K562 (cell line): Measurements from ENCODE around the gene FAM124B. TPM values are rescaled to one million over a fixed set of nuclear protein-coding genes. Genes with fewer than 3 reads are reported as not detected.

Experiments
- ATAC-seq: fragments of 200-7000 bp; cut with Tn5 transposase; 3 replicates; pipeline ENCODE4 v1.9.1; 2020; ENCODE audit warnings: moderate library complexity
- BruUV-seq: library from RNA; stranded (reverse); fragments of 400-500 nt; replicated peaks from 2 replicates; lab custom pipeline; 2021; lab: Mats Ljungman, UMichigan
- CTCF ChIA-PET: fragments of 300-600 bp; formaldehyde crosslinking; extraction: SDS; loops from one replicate; lab custom pipeline; 2021; ENCODE audit warnings: low intra/inter-chr PET ratio; lab: Yijun Ruan, JAX
- POLR2A ChIA-PET: fragments of 300-600, 350-650 bp; sonication (Branson Sonifier 250); formaldehyde crosslinking; extraction: SDS; loops from one replicate; lab custom pipeline; 2021; ENCODE audit warnings: antibody characterized with exemption, inconsistent platforms; lab: Yijun Ruan, JAX
- DNase-seq, 4 experiments: peaks; one replicate each; pipeline versions ENCODE4 v3.0.0 to v3.0.0-alpha.2; 2011 to 2018; ENCODE audit warnings: low spot score in 3 of 4, mixed read lengths in 3 of 4; ENCODE audit errors: extremely low read depth in 1 of 4
- FAIRE-seq: peaks from 2 replicates; lab custom pipeline; 2011; peaks lifted over from hg19 to GRCh38; lab: Jason Lieb, UNC
- H2AFZ ChIP-seq: 2 replicates; pipeline ENCODE4 v1.6.0; 2011; ENCODE audit warnings: low read depth, low read length, control low read depth, inconsistent platforms
- H3K27ac ChIP-seq: fragments of 200-600 bp; 3 replicates; pipeline ENCODE4 v1.8.0; 2011; ENCODE audit warnings: low read depth, mild to moderate bottlenecking, control low read depth, inconsistent platforms, low read length, moderate library complexity, mixed read lengths; ENCODE audit errors: extremely low read depth
- H3K27me3 ChIP-seq, 2 experiments: fragments of 300-600 bp in 1 of 2; 2 replicates in 1 of 2; 3 replicates in 1 of 2; pipeline versions ENCODE4 v1.6.0 to v1.8.0; 2011; ENCODE audit warnings: inconsistent platforms in 2 of 2, low read length in 2 of 2, mild to moderate bottlenecking in 1 of 2, mixed read lengths in 1 of 2, moderate library complexity in 1 of 2; ENCODE audit not compliant: control insufficient read depth in 2 of 2, insufficient read depth in 2 of 2
- H3K36me3 ChIP-seq: fragments of 300-600 bp; 3 replicates; pipeline ENCODE4 v1.8.0; 2011; ENCODE audit warnings: mild to moderate bottlenecking, low read length, inconsistent platforms; ENCODE audit not compliant: control insufficient read depth, insufficient read depth
- H3K4me1 ChIP-seq, 2 experiments: fragments of 200-600 bp in 1 of 2; replicated peaks in 1 of 2; 2 replicates in 1 of 2; 3 replicates in 1 of 2; pipeline versions ENCODE4 v1.5.1 to v1.8.0; 2011; ENCODE audit warnings: inconsistent platforms in 2 of 2, low read length in 2 of 2, mild to moderate bottlenecking in 1 of 2, mixed read lengths in 1 of 2, moderate library complexity in 1 of 2; ENCODE audit not compliant: control insufficient read depth in 2 of 2, insufficient read depth in 2 of 2
- H3K4me2 ChIP-seq: 2 replicates; pipeline ENCODE4 v1.6.1; 2011; ENCODE audit warnings: low read length, control low read depth, inconsistent platforms, mixed read lengths; ENCODE audit not compliant: insufficient read depth
- H3K4me3 ChIP-seq: fragments of 200-600 bp; sonication (generic), shearing (Covaris generic); 2 replicates; pipeline ENCODE4 v1.5.1; 2016; ENCODE audit warnings: control low read depth, inconsistent platforms
- H3K79me2 ChIP-seq: fragments of 200-600 bp; 3 replicates; pipeline ENCODE4 v1.8.0; 2011; ENCODE audit warnings: low read length, inconsistent platforms; ENCODE audit not compliant: control insufficient read depth, insufficient read depth
- H3K9ac ChIP-seq, 2 experiments: 2 replicates each; pipeline versions ENCODE4 v1.6.0 to v1.6.1; 2011; ENCODE audit warnings: low read depth in 2 of 2, low read length in 2 of 2, control low read depth in 1 of 2, inconsistent platforms in 1 of 2, mild to moderate bottlenecking in 1 of 2, mixed read lengths in 1 of 2; ENCODE audit not compliant: insufficient read depth in 1 of 2
- H3K9me1 ChIP-seq: one replicate; pipeline ENCODE4 v1.6.0; 2011; ENCODE audit warnings: inconsistent platforms, mild to moderate bottlenecking, low read length, moderate library complexity; ENCODE audit not compliant: control insufficient read depth, insufficient read depth
- H3K9me3 ChIP-seq: replicated peaks from 2 replicates; pipeline ENCODE4 v1.5.1; 2011; ENCODE audit warnings: low read depth, low read length, inconsistent platforms; ENCODE audit not compliant: control insufficient read depth, insufficient read depth
- H4K20me1 ChIP-seq: replicated peaks from 2 replicates; pipeline ENCODE4 v1.6.1; 2011; ENCODE audit warnings: low read length, inconsistent platforms, mixed read lengths; ENCODE audit not compliant: control insufficient read depth, insufficient read depth
- CREB5 ChIP-seq: fragments of 250-450 bp; sonication (Bioruptor Pico); IDR thresholded peaks from 2 replicates; pipeline ENCODE4 v1.5.0; 2020; ENCODE audit warnings: mild to moderate bottlenecking
- FOXP1 ChIP-seq: sonication (generic); formaldehyde crosslinking; IDR thresholded peaks from 2 replicates; pipeline ENCODE4 v1.8.0; 2022; ENCODE audit warnings: mild to moderate bottlenecking, missing genetic modification reagents
- KDM2B ChIP-seq: fragments of 250-450 bp; sonication (Bioruptor Pico); IDR thresholded peaks from 2 replicates; pipeline ENCODE4 v1.8.0; 2021; ENCODE audit warnings: mild to moderate bottlenecking, moderate library complexity
- KHSRP ChIP-seq: fragments of 450-650 bp; IDR thresholded peaks from 2 replicates; pipeline ENCODE4 v1.6.1; 2017
- KLF6 ChIP-seq: fragments of 250-450 bp; sonication (Bioruptor Pico); IDR thresholded peaks from 2 replicates; pipeline ENCODE4 v1.4.0; 2020; ENCODE audit warnings: mild to moderate bottlenecking, moderate library complexity, borderline replicate concordance
- MCM5 ChIP-seq: fragments of 450-650 bp; IDR thresholded peaks from 2 replicates; pipeline ENCODE4 v1.6.1; 2016; ENCODE audit warnings: low read depth
- RUNX1 ChIP-seq: sonication (generic); IDR thresholded peaks from 2 replicates; pipeline ENCODE4 v1.6.1; 2016; ENCODE audit warnings: antibody characterized with exemption, low read depth
- SFPQ ChIP-seq: fragments of 200-400 bp; formaldehyde crosslinking; IDR thresholded peaks from 2 replicates; pipeline ENCODE4 v1.6.1; 2017; ENCODE audit warnings: mild to moderate bottlenecking, low read depth, low read length, moderate library complexity
- ZNF263 ChIP-seq: sonication (generic); formaldehyde crosslinking; IDR thresholded peaks from 2 replicates; pipeline ENCODE4 v1.8.0; 2022; ENCODE audit warnings: mild to moderate bottlenecking, missing genetic modification reagents, borderline replicate concordance
- ZNF445 ChIP-seq: fragments of 250-450 bp; sonication (Bioruptor Pico); IDR thresholded peaks from 2 replicates; pipeline ENCODE4 v1.4.0; 2020; ENCODE audit warnings: low read depth, mild to moderate bottlenecking, moderate library complexity
- ZNF766 ChIP-seq: fragments of 200-800 bp; sonication (Bioruptor generic); conservative IDR thresholded peaks from 2 replicates; pipeline ENCODE4 v1.6.1; 2016; ENCODE audit warnings: missing genetic modification characterization, missing compliant biosample characterization
- WGBS: fragments of 100-300 bp; shearing (Covaris generic); methylation state at CpG from one replicate; pipeline ENCODE4 v1.1.6; 2016; ENCODE audit warnings: low coverage, mixed read lengths; ENCODE audit not compliant: insufficient coverage; ENCODE audit errors: missing lambda C conversion rate; 5-methylcytosine and 5-hydroxymethylcytosine counted together
- in situ Hi-C: fragments of 300-500 bp; cut with MboI; formaldehyde crosslinking; loops from 4 replicates; pipeline ENCODE4 v1.15.0; 2018; ENCODE audit warnings: inconsistent platforms, mixed read lengths
- intact Hi-C: fragments of 100-400 bp; cut with micrococcal nuclease; formaldehyde crosslinking; loops from 2 replicates; pipeline ENCODE4 v1.14.2; 2022
- polyA plus RNA-seq, 8 experiments: library from polyadenylated mRNA; depleted of rRNA in 4 of 8; stranded (reverse) in 5 of 8; unstranded in 3 of 8; fragments of >200 nt; fragmentation: Nextera tagmentation in 2 of 8; fragmentation: Illumina TruSeq in 1 of 8; extraction: Ambion mirVana in 2 of 8; extraction: Trizol in 1 of 8; gene quantifications; 2 replicates each; pipeline versions ENCODE4 v1.2.1 to v1.2.3, GENCODE V29; 2011 to 2014; ENCODE audit warnings: inconsistent platforms in 1 of 8, missing spikeins in 1 of 8
- total RNA-seq, 7 experiments: library from RNA; depleted of rRNA in 6 of 7; stranded (reverse); fragments of >200 nt in 6 of 7; fragmentation: Illumina TruSeq in 2 of 7; extraction: Trizol in 2 of 7; gene quantifications; 2 replicates each; pipeline versions ENCODE4 v1.2.1 to v1.2.3, GENCODE V29; 2011 to 2021; ENCODE audit warnings: low replicate concordance in 1 of 7

Gene FAM124B
- total and polyA plus RNA-seq, 9 of the 15 experiments (the other 6 are each of a cell fraction or from before 2014, with no cell fraction given) = 6.2 to 21.4 (median 9.3) TPM

GRCh38 chr2:224334726-224335125 lies 67.2 kb downstream of the FAM124B start (continued):
- TF ChIP-seq ZNF445 (CRISPR knock-in tag) (no peak), KLF6 (CRISPR knock-in tag) (no peak), FOXP1 (CRISPR knock-in tag) (no peak), KDM2B (CRISPR knock-in tag) (no peak)

GRCh38 chr2:224333726-224334482 lies 68.0 kb downstream of the FAM124B start:
- H3K9me1 ChIP-seq = no peaks in the 10 kb centered on the region
- no peaks in the 10 kb centered on the region for H3K9me3 ChIP-seq
- FAIRE-seq (no peak), DNase-seq (no peak), ATAC-seq (no peak)
- intact Hi-C loops (no loop called here), in situ Hi-C loops (no loop called here)
- no peak for TF ChIP-seq RUNX1
- TF ChIP-seq ZNF766 (CRISPR knock-in tag) = no peak
- no peak for TF ChIP-seq SFPQ
- no peak for TF ChIP-seq CREB5 (CRISPR knock-in tag)
- TF ChIP-seq ZNF263 (CRISPR knock-in tag) = no peak
- TF ChIP-seq KHSRP = no peak
- TF ChIP-seq MCM5 = no peak
- H3K4me1 ChIP-seq = no peaks in the 10 kb centered on the region
- H3K27ac ChIP-seq = no peak overlapping the region
- no peak overlapping the region for H3K4me2 ChIP-seq
- 0% methylated on average over 4 of the region's 6 CpGs for WGBS
- H3K27me3 ChIP-seq = no peaks in the 10 kb centered on the region
- no peak overlapping the region for H3K4me3 ChIP-seq
- ChIA-PET CTCF (no interaction called here), POLR2A (no interaction called here)
- no peak overlapping the region for H3K9ac ChIP-seq
- no TSS peak for BruUV-seq
- H4K20me1 ChIP-seq = no peaks in the 10 kb centered on the region
- H3K79me2 ChIP-seq = no peaks in the 10 kb centered on the region
- H2AFZ ChIP-seq = no peak overlapping the region
- no peaks in the 10 kb centered on the region for H3K36me3 ChIP-seq
